Natural killer cell (primary cell): ENCODE data around the gene MBD5. TPM values are rescaled to one million over a fixed set of nuclear protein-coding genes. Genes with fewer than 3 reads are reported as not detected.

Experiments
- ATAC-seq, 3 donors: fragments of 150-1000 bp in 2 of 3; fragments of 200-7000 bp in 1 of 3; cut with Tn5 transposase; 1 replicate in 1 of 3; 2 replicates in 2 of 3; pipeline ENCODE4 v1.10.0; 2021; ENCODE audit warnings: mild to moderate bottlenecking in 2 of 3, moderate library complexity in 2 of 3
- DNase-seq, 2 donors: peaks; one replicate each; pipeline versions ENCODE4 v3.0.0 to v3.0.0-alpha.2; 2013 to 2021; ENCODE audit warnings: mixed read lengths in 1 of 2
- H3K27ac ChIP-seq: one replicate; pipeline ENCODE4 v1.5.1; 2013; ENCODE audit warnings: mild to moderate bottlenecking, low read length
- H3K27me3 ChIP-seq: one replicate; pipeline ENCODE4 v1.6.1; 2013; ENCODE audit warnings: low read length; ENCODE audit not compliant: control insufficient read depth, insufficient read depth
- H3K36me3 ChIP-seq: one replicate; pipeline ENCODE4 v1.6.1; 2013; ENCODE audit warnings: low read length; ENCODE audit not compliant: control insufficient read depth, insufficient read depth
- H3K4me1 ChIP-seq: one replicate; pipeline ENCODE4 v1.6.1; 2013; ENCODE audit warnings: low read length; ENCODE audit not compliant: control insufficient read depth, insufficient read depth
- H3K4me3 ChIP-seq: one replicate; pipeline ENCODE4 v1.5.1; 2013; ENCODE audit warnings: low read length
- H3K9me3 ChIP-seq: one replicate; pipeline ENCODE4 v1.6.1; 2013; ENCODE audit warnings: low read length; ENCODE audit not compliant: control insufficient read depth, insufficient read depth
- H3K27ac Mint-ChIP-seq, 2 donors: one replicate each; pipeline ENCODE4 v1.8.0; 2022; ENCODE audit warnings: mild to moderate bottlenecking in 2 of 2, mixed read lengths in 2 of 2, moderate library complexity in 1 of 2
- H3K27me3 Mint-ChIP-seq, 2 donors: one replicate each; pipeline ENCODE4 v1.8.0; 2022; ENCODE audit warnings: low read depth in 2 of 2, mixed read lengths in 2 of 2
- H3K36me3 Mint-ChIP-seq: one replicate; pipeline ENCODE4 v1.8.0; 2022; ENCODE audit warnings: mixed read lengths
- H3K4me1 Mint-ChIP-seq, 2 donors: one replicate each; pipeline ENCODE4 v1.8.0; 2022; ENCODE audit warnings: mixed read lengths in 2 of 2
- H3K4me3 Mint-ChIP-seq: one replicate; pipeline ENCODE4 v1.8.0; 2022; ENCODE audit warnings: mild to moderate bottlenecking, moderate library complexity, mixed read lengths
- H3K9me3 Mint-ChIP-seq, 2 donors: one replicate each; pipeline ENCODE4 v1.8.0; 2022; ENCODE audit warnings: mixed read lengths in 2 of 2
- WGBS: methylation state at CpG from one replicate; pipeline ENCODE4 v1.1.7; 2013; ENCODE audit warnings: missing lambda C conversion rate; ENCODE audit not compliant: insufficient coverage; 5-methylcytosine and 5-hydroxymethylcytosine counted together
- intact Hi-C: fragments of 100-400 bp; cut with micrococcal nuclease; formaldehyde crosslinking; loops from one replicate; pipeline ENCODE4 v1.14.2; 2022
- total RNA-seq, 4 donors: library from RNA; stranded (reverse); fragments of 120-200 nt in 1 of 4; gene quantifications; one replicate each; pipeline versions ENCODE4 v1.2.3 to v1.2.4, GENCODE V29; 2013 to 2022
- TF ChIP-seq, protein P1 (sequence below): fragments of 200-600 bp; IDR thresholded peaks from one replicate; pipeline ENCODE4 v1.8.0; 2022; ENCODE audit warnings: antibody characterized with exemption

The MBD5 gene
- total RNA-seq, 3 donors from 2014 or later (not counting 1 experiment from before 2014, with no cell fraction given), result 83.8 to 96.3 (median 89.7) TPM

DNA sequence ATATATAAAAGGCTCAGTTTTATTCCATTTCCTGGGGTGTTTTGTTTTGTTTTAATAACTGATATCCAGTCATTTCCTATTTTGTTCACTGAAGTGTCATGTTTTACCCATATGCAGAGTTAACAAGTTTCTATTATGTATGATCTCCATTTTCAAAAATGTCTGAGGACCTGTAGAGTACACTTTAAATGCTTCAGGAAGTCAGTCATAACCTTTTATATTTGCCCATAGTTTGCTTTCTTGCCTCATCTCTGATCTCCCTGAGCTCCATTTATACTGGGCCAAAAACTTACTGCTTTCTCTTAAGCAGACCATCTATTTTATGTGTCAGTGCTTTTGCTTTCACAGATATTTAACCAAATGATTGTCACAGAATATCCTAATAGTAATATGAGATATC is 278.7 kb downstream of the MBD5 start:
- Histone ChIP-seq H3K4me1 (no peaks in the 10 kb centered on the region), H3K27ac (no peak overlapping the region), H3K36me3 (no peaks in the 10 kb centered on the region), H3K4me3 (no peak overlapping the region), H3K9me3 (no peaks in the 10 kb centered on the region), H3K27me3 (no peaks in the 10 kb centered on the region)
- Mint-ChIP-seq H3K36me3 (no peaks in the 10 kb centered on the region), H3K27me3 (no peaks in the 10 kb centered on the region), H3K4me1 (peaks cover 0 to 8% of the 10 kb centered on the region in 2 donors), H3K27ac (no peak overlapping the region), H3K4me3 (no peak overlapping the region), H3K9me3 (no peaks in the 10 kb centered on the region)
- TF ChIP-seq, protein P1, sequence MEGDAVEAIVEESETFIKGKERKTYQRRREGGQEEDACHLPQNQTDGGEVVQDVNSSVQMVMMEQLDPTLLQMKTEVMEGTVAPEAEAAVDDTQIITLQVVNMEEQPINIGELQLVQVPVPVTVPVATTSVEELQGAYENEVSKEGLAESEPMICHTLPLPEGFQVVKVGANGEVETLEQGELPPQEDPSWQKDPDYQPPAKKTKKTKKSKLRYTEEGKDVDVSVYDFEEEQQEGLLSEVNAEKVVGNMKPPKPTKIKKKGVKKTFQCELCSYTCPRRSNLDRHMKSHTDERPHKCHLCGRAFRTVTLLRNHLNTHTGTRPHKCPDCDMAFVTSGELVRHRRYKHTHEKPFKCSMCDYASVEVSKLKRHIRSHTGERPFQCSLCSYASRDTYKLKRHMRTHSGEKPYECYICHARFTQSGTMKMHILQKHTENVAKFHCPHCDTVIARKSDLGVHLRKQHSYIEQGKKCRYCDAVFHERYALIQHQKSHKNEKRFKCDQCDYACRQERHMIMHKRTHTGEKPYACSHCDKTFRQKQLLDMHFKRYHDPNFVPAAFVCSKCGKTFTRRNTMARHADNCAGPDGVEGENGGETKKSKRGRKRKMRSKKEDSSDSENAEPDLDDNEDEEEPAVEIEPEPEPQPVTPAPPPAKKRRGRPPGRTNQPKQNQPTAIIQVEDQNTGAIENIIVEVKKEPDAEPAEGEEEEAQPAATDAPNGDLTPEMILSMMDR, result no peak
- DNase-seq (no peak), ATAC-seq (no peak)
- intact Hi-C loops, result no loop called here

DNA sequence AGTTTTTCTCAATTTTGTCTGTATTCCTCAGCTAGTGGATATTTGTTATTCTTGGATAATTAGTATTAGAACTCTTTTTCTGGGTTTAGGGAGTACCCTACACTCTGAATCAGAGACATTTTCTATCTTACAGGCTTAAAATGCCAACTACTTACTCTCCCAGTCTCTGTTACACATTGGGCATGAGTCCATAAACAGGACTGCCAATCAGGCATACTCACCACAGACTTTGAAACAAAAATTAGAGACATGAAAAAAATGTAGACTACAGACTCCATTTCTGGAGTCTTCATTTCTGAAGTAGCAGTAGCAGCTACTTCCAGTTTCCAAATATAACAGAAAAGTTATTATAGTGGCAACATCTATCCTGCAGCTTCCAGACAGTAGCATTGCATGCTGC is 279.7 kb downstream of the MBD5 start:
- Mint-ChIP-seq H3K9me3 (no peaks in the 10 kb centered on the region), H3K27ac (no peak overlapping the region), H3K4me3 (no peak overlapping the region), H3K36me3 (no peaks in the 10 kb centered on the region), H3K27me3 (no peaks in the 10 kb centered on the region), H3K4me1 (peaks cover 0 to 8% of the 10 kb centered on the region in 2 donors)
- no peak overlapping the region for H3K27ac ChIP-seq
- H3K4me3 ChIP-seq, result no peak overlapping the region
- ATAC-seq (no peak), DNase-seq (no peak)
- TF ChIP-seq, protein P1, result no peak
- H3K36me3 ChIP-seq, result no peaks in the 10 kb centered on the region
- H3K4me1 ChIP-seq, result no peaks in the 10 kb centered on the region
- no peaks in the 10 kb centered on the region for H3K27me3 ChIP-seq
- intact Hi-C loops, result no loop called here
- no peaks in the 10 kb centered on the region for H3K9me3 ChIP-seq

DNA sequence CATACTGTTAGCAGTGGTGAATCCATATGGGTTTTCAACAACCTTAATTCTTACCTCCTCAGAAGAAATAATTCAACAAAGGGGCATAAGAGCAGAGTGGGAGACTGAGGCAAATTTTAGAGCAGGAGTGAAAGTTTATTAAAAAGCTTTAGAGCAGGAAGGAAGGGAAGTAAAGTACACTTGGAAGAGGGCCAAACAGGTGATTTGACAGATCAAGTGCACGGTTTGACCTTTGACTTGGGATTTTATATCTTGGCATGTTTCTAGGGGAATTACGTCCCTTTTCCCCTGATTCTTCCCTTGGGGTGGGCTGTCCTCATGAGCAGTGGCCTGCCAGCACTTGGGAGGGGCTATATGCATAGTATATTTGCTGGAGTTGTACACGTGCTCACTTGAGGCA is 280.5 kb downstream of the MBD5 start:
- Histone ChIP-seq H3K27me3 (no peaks in the 10 kb centered on the region), H3K4me1 (no peaks in the 10 kb centered on the region), H3K27ac (no peak overlapping the region), H3K9me3 (no peaks in the 10 kb centered on the region), H3K4me3 (no peak overlapping the region), H3K36me3 (no peaks in the 10 kb centered on the region)
- Mint-ChIP-seq H3K27me3 (no peaks in the 10 kb centered on the region), H3K4me3 (no peak overlapping the region), H3K27ac (no peak overlapping the region), H3K4me1 (peaks cover 0 to 8% of the 10 kb centered on the region in 2 donors), H3K36me3 (no peaks in the 10 kb centered on the region), H3K9me3 (no peaks in the 10 kb centered on the region)
- ATAC-seq (no peak), DNase-seq (no peak)
- intact Hi-C loops, result no loop called here
- WGBS, result 91% methylated on average over 3 of the region's 3 CpGs
- TF ChIP-seq, protein P1, result no peak

DNA sequence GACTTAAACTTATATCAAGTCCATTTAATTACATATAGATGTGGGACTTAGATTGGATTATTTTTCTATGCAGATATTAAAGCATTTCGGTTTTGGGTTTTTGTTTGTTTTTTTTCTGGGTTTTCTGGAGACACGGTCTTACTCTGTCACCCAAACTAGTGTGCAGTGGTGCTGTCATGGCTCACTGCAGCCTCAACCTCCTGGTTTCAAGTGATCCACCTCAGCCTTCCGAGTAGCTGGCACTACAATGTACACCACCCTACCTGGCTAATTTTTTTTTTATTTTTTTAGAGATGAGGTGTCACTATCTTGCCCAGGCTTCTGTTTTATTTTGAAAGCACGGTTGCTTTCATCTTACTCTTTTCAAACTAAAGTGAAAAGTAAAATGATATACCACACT is 281.6 kb downstream of the MBD5 start:
- Mint-ChIP-seq H3K4me1 (peaks cover 0 to 4% of the 10 kb centered on the region in 2 donors), H3K9me3 (no peaks in the 10 kb centered on the region), H3K4me3 (no peak overlapping the region), H3K27me3 (no peaks in the 10 kb centered on the region), H3K27ac (no peak overlapping the region), H3K36me3 (no peaks in the 10 kb centered on the region)
- Histone ChIP-seq H3K27ac (no peak overlapping the region), H3K27me3 (no peaks in the 10 kb centered on the region), H3K9me3 (no peaks in the 10 kb centered on the region), H3K4me3 (no peak overlapping the region), H3K36me3 (no peaks in the 10 kb centered on the region), H3K4me1 (no peaks in the 10 kb centered on the region)
- intact Hi-C loops, result no loop called here
- 92% methylated on average over 2 of the region's 4 CpGs for WGBS
- no peak for DNase-seq
- no peak for ATAC-seq
- TF ChIP-seq, protein P1, result no peak
